Activated CD4-positive, alpha-beta T cell treated with anti-CD3 and anti-CD28 coated beads, Interleukin-2, Interleukin-4, amounts not matched to agents 100 ng/mL and 50 ng/mL, durations not matched to agents 16 hours and 8 hours (primary cell): ENCODE measurements around the gene MBLAC2.

Experiments
- DNase-seq: peaks from one replicate; pipeline ENCODE4 v3.0.0-alpha.2; 2020; ENCODE audit warnings: low spot score

Gene MBLAC2

DNA sequence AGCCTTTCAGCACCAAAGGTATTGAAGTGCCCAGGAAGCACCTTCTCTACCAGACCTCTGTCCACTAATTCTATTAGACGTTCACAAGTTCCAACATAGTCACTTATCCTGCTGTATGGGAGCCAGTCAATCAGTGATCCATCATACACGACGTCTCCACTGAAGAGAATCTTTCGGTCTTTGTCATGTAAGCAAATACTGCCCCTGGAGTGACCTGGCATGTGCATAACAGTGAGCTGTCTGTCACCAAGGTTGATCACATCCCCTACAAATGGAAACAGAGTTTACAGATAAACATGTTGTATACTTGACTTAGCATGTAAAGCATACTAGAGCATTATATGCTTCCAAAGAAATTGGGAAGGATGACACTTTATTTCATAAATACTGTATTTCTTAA is 13.3 kb downstream of the MBLAC2 start:
- DNase-seq = no peak

DNA sequence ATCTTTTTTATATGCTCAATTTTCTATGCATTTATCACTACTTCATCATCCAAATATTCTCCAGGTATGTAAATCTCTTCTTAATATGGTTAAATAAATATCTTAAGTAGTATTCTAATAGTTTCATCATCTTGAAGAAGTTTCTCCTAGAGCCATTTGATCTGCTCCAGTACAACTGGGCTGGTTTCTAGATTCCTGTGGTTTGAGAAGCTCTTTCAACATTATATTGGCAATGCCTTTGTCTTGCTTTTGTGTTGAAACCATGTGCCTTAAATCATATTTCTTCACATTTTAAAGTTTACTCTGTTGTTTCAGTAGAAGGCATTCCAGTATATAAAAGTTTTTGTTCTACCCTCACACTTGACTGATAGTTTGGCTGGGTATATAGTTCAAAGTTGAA is 27.6 kb downstream of the MBLAC2 start:
- no peak for DNase-seq

DNA sequence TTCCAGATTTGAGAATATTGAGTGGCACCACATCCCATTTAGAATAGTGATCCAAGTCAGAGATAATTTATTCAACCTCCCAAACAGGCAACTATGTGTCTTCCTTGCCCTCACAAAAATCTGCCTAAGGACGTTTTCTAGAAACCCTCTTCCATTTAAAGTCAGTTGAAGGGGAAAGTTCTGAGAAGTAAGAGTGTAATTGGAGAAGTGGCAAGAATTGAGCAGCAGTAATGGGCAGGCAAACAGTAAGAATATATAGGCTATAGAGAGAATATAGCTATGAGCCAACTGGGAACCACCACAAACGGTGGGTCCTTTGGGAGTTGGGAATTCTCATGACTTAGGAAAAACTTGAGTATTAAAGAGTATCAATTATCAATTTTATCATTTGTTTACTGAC is 33.9 kb downstream of the MBLAC2 start:
- DNase-seq = no peak

DNA sequence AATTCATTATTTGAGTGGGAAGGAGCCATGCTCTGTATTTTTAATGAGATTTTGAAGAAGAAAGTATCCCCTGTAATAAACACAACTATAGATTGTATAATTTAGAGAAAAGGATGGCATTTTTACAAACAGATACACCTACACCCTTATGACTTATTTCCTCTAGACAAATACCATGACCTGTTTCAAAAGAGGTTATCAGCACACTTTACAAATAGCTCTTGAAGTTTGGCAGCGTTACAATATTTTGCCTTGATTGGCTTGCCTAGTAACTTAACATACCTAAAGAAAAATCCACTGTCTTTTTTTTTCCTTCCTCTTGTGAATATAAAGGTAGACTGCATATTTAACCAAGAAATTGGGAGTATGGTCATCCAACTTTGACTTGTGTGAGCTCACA is 36.5 kb downstream of the MBLAC2 start:
- no peak for DNase-seq

DNA sequence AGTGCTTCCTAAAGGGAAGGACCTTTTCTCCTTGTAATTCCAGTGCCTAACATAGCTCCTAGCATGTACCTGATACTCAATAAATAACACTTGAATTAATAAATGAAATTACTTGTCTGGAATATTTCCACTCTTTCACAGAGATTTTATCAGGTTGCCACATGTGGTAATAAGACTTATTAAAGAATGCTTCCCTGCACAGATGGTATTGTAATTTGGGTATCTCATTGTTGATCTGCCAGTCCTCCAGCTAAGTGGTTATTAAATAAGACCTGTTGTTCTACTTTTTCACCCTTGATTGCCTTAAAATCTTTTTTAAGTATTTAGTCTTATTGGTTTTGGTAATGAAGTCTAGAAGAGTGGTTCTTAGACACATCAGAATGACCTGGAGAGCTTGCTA is 36.9 kb downstream of the MBLAC2 start:
- DNase-seq = no peak

DNA sequence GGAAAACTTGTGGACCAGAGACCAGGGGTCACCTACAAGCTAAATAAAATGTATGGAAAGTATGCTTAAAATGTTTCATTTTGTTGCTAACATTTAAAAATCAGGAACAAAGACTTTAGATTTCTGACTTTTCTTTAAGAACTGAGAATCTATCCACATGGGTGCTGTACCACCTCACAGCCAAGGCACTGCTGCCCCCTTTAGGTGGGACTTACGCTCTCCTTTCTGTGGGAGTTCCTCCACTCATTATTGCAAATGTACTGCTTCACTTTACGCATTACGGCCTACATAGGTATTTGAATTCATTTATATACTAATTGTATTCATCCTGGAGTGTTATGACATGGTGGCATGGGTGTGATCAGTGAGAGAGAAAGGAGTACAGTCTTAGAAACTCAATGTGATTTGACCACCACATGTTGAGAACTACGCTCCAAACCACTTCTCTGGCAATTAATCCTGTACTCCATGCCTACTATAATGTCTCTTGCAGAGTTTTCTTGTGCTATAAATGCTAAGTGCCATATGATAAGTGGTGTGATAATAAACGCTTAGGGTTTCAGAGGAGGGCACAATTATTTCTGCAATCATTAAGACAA is 40.4 kb downstream of the MBLAC2 start:
- peak; percentile 35 for DNase-seq

DNA sequence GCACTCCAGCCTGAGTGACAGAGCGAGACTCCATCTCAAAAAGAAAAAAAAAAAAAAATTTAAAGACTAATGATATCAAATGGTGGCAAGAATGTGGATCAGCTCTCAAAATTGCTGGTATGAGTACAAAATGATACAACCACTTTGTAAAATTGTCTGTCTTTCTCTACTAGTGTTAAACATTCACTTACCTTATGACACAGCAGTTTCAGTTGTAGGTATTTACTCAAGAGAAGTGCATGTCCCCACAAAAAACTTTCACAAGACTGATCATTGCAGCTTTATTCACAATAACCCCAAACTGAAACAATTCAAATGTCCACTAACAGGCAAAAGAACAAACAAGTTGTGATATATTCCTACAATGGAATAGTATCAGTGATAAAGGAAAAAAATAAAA is 50.3 kb downstream of the MBLAC2 start:
- DNase-seq = no peak

DNA sequence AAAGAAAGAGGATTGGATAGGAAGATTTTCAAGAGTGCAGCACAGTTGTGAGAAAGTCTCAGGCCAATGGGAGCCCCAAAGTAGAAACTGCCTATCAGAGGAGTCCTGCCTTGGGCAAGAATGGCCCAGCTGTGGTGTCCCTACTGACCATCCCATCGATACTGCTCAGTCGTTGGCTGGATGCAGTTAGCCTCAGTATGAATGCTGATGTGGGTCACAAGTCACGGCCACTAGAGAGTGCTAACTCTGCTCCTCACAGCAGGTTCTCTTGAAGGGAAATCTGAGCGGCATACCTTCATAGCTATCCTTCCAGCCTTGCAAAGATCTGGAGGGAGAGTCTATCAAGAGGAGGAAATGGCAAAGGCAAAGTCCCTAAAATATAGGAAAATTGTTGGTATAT is 53.4 kb downstream of the MBLAC2 start:
- no peak for DNase-seq

DNA sequence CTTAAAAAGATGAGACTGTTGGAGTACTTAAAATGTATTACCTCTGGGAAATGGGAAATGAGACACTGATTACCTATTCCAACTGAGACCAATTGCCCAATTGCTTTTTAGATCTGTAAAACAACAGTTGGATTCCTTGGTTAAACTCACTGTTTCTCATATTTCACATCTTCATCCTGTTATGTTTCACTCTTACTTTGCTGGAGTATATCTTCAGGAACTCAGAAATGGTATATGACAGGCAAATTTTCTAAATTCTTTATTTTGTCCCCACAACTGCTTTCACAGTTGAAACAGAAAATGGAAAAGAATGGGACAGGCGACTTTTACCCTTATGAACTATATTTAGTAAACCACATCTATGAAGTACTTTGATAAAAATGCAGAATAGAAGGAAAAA is 56.4 kb downstream of the MBLAC2 start:
- DNase-seq = no peak

DNA sequence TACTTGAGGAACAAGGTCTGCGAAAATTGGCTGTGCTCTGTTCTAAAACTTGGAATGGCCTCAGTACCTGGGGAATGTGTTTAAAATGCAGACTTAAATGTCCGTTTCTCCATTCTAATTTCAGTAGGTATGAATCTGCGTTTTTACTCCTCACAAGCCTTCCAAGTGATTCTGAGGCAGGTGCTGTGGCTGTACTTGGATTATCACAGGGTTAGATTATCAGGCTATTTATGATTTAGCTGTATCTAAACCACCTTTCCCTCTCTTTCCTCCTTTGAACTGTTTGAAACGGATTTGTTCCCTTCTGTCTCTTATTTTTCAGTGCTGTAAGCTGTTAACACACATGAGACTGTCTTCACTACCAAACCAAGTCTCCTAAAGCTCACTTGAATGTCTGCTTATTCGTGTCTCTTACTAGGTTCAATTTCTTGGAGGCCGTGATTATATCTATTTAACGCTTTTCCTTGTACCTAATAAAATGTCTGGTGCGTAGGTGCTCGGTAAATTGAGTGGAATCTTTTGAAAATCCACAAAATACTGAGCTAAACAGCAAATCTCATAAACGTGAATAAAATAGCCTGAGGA is 64.3 kb downstream of the MBLAC2 start:
- no peak for DNase-seq

DNA sequence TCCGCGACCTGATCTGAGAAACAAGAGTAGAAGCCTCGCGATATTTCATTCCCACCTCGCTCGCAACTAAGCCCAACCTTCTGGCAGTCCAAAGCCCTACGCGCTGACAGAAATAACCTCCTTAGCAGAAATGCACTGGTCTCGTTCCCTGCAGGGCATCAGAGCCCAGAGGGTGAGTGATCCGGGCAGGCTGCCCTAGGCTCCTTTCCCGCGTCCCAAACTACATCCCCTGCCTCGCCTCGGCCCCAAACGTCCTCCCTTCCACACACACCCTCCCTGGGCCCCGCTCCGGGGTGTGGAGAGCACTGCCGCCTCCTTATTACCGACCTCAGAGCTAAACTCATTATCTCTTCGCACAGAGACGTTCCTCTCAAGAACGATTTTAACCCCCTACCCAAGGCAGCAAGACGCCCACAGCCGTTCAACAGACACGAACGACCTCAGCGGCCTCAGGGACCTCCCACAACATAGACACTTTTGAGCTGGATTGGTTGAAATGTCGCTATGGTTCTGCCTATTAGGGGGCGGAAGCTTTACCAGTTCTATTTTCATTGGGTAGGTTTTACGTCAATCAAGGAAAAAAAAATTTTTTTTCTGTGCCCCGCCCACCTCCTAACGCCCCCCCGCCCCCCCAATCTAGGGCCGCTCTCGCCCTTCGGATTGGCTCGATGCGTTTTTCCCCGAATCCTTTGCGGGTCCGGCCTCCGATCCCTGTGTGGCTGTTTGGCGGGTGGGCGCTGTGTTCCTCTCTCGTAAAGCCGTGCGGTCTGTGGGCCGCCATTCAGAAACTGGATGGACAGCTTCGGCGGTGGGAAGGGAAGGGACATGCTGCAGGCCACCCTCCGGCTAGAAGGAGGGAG is 65.0 kb downstream of the MBLAC2 start, which contains the start of gene CETN3:
Gene CETN3, minus strand, starts transcription at position 439 of the 860 bp plus-strand sequence. Its CDS starts 95 bp downstream, at position 344.
- peak; percentile 93 for DNase-seq

DNA sequence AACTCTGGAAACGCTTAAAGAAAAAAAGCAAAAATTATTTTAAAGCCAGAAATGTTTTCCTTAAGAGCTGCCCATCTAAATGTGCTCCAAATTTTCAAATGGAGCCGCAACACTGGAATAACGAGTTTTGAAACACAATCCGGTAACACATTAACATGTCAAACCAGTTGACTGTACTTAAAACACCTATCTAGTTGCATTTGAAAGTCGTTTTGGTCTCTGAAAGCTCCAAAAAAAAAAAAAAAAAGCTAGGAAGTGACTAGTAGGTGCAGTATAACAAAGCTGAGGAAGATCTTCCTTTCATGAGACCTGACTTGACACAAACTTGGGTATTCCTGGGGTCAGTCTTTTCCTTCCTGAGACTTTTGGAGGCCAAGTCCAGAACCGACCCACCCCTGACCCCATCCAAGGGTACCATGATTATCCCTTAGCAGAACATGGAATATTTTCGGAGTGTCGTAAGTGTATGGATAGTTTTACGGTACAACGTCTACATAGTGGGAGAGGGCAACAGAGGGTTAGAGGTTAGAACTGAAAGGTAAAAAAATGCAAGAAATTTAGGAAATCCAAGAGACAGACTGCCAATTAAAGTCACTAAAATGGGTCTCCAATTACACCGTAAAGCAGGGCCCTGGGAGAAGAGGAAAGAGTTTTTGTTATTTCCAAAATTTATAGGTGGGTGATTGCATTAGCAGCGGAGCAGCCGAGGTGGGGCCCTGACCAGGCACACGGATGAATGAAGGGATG is 65.8 kb downstream of the MBLAC2 start:
- DNase-seq = no peak
